ENCODE data around the gene LSMEM2. TPM values are rescaled to one million over a fixed set of nuclear protein-coding genes. Genes with fewer than 3 reads are reported as not detected.

Gene LSMEM2
- polyA plus RNA-seq, 1 donor (not counting 4 experiments of a cell fraction or from before 2014, with no cell fraction given), result not detected

DNA sequence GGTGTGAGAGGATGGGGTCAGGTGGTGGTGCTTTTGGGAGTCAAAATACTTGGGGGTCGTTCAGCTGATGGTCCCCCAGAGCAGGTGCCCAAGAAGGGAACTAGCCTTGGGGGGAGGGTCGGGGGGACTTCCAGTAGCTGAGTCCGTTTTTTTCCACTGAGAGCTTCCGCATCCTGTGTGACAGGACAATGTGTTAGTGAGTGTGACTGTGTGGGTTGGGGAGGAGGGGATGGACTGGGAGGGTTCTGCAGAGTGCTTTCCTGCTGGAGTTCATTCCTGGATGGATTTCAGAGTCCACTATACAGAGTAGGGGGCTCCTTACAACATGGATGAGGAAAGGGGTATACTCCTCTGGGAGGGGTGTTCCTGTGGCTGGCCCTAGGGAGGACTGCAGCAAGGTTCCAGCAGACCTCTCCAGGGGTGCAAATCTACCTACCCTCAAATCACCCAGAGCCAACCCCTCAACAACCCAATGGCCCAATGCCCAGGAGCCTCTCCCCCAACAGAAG, 44.3 kb downstream of the LSMEM2 start:
- Histone ChIP-seq H3K36me3 (ENCODE audit: control insufficient read depth in 2 of 2, extremely low read depth in 1 of 2, insufficient read depth in 2 of 2, low read length in 2 of 2) (peaks cover 21 to 26% of the 10 kb centered on the region in 2 experiments), H3K4me2 (ENCODE audit: control insufficient read depth, extremely low read depth, insufficient read depth, low read depth, low read length) (no peak overlapping the region), H3K4me1 (ENCODE audit: control insufficient read depth, extremely low read depth, insufficient read depth, low read length) (peaks cover 32% of the 10 kb centered on the region), H3K27ac (ENCODE audit: control insufficient read depth, insufficient read depth, low read length) (no peak overlapping the region), H3K9ac (ENCODE audit: control insufficient read depth, extremely low read depth, insufficient read depth, low read length) (no peak overlapping the region), H3K79me2 (ENCODE audit: control insufficient read depth, insufficient read depth, low read length) (peaks cover 48% of the 10 kb centered on the region), H3K9me3 (ENCODE audit: control insufficient read depth, low read depth, low read length) (no peaks in the 10 kb centered on the region), H4K20me1 (ENCODE audit: control insufficient read depth, extremely low read depth, insufficient read depth, low read length) (no peaks in the 10 kb centered on the region), H3K4me3 (ENCODE audit: control insufficient read depth in 2 of 3, extremely low read depth in 1 of 3, insufficient read depth in 2 of 3, low read depth in 1 of 3, low read length in 3 of 3) (no peak overlapping the region), H3K27me3 (ENCODE audit: control insufficient read depth, extremely low read depth, insufficient read depth, low read length) (no peaks in the 10 kb centered on the region), H2AFZ (ENCODE audit: control insufficient read depth, low read length) (no peak overlapping the region), H3K9me1 (ENCODE audit: control insufficient read depth, extremely low read depth, insufficient read depth, low read length) (peaks cover 3% of the 10 kb centered on the region)
- no peak for DNase-seq (ENCODE audit: low read depth, low spot score)
- FAIRE-seq, result no peak
- dilution Hi-C loops (cut with MboI; ENCODE audit: extremely low pct_ligation_motif_present, low sequenced_read_pairs), result no loop called here
- no peak for TF ChIP-seq EZH2 (IDR thresholded peaks at IDR 0.05; ENCODE audit: low read length)
- TF ChIP-seq, protein P1, sequence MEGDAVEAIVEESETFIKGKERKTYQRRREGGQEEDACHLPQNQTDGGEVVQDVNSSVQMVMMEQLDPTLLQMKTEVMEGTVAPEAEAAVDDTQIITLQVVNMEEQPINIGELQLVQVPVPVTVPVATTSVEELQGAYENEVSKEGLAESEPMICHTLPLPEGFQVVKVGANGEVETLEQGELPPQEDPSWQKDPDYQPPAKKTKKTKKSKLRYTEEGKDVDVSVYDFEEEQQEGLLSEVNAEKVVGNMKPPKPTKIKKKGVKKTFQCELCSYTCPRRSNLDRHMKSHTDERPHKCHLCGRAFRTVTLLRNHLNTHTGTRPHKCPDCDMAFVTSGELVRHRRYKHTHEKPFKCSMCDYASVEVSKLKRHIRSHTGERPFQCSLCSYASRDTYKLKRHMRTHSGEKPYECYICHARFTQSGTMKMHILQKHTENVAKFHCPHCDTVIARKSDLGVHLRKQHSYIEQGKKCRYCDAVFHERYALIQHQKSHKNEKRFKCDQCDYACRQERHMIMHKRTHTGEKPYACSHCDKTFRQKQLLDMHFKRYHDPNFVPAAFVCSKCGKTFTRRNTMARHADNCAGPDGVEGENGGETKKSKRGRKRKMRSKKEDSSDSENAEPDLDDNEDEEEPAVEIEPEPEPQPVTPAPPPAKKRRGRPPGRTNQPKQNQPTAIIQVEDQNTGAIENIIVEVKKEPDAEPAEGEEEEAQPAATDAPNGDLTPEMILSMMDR (optimal IDR thresholded peaks at IDR 0.05 in 1 of 3, IDR thresholded peaks at IDR 0.05 in 1 of 3, conservative IDR thresholded peaks at IDR 0.05 in 1 of 3; ENCODE audit: extremely low read depth in 1 of 3, insufficient read depth in 2 of 3, low read length in 3 of 3), result no peak

DNA sequence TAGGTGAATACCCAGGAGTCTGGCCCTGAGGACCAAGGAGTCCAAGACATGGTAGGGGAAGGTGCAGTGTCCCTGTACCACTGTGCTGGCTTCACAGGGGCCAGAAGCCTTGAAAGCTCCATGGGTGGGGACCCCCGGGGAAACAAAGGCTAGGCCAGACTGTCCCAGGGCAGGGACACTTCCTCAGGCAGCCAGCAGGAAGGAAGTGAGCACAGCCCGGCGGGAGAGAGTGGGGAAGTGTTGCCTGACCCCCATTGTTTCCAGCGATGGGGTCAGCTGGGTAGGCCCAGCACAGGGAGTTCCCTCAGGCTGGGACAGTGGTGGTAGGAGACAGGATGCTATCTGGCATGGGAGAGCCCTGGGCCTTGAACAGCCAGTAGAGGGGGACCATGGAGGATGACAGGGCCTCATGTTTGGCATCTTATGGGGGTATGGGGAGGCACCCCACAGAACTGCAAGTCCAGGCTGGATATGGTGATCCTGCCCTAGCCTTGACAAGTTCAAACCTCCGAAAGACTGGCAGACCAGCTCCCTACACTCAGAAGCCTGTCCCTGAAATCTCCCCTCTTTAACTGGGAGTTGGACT, 44.8 kb downstream of the LSMEM2 start:
- H3K4me1 ChIP-seq (ENCODE audit: control insufficient read depth, extremely low read depth, insufficient read depth, low read length), result peaks cover 30% of the 10 kb centered on the region
- TF ChIP-seq, protein P1 (optimal IDR thresholded peaks at IDR 0.05 in 1 of 3, IDR thresholded peaks at IDR 0.05 in 1 of 3, conservative IDR thresholded peaks at IDR 0.05 in 1 of 3; ENCODE audit: extremely low read depth in 1 of 3, insufficient read depth in 2 of 3, low read length in 3 of 3), result no peak
- TF ChIP-seq EZH2 (IDR thresholded peaks at IDR 0.05; ENCODE audit: low read length), result no peak
- no peaks in the 10 kb centered on the region for H3K27me3 ChIP-seq (ENCODE audit: control insufficient read depth, extremely low read depth, insufficient read depth, low read length)
- peaks cover 42% of the 10 kb centered on the region for H3K79me2 ChIP-seq (ENCODE audit: control insufficient read depth, insufficient read depth, low read length)
- no peaks in the 10 kb centered on the region for H3K9me3 ChIP-seq (ENCODE audit: control insufficient read depth, low read depth, low read length)
- no peaks in the 10 kb centered on the region for H4K20me1 ChIP-seq (ENCODE audit: control insufficient read depth, extremely low read depth, insufficient read depth, low read length)
- H3K4me3 ChIP-seq (ENCODE audit: control insufficient read depth in 2 of 3, extremely low read depth in 1 of 3, insufficient read depth in 2 of 3, low read depth in 1 of 3, low read length in 3 of 3), result no peak overlapping the region
- no peak overlapping the region for H3K9ac ChIP-seq (ENCODE audit: control insufficient read depth, extremely low read depth, insufficient read depth, low read length)
- no peak overlapping the region for H3K27ac ChIP-seq (ENCODE audit: control insufficient read depth, insufficient read depth, low read length)
- H3K4me2 ChIP-seq (ENCODE audit: control insufficient read depth, extremely low read depth, insufficient read depth, low read depth, low read length), result no peak overlapping the region
- dilution Hi-C loops (cut with MboI; ENCODE audit: extremely low pct_ligation_motif_present, low sequenced_read_pairs), result no loop called here
- no peak overlapping the region for H2AFZ ChIP-seq (ENCODE audit: control insufficient read depth, low read length)
- DNase-seq (ENCODE audit: low read depth, low spot score), result no peak
- no peak for FAIRE-seq
- H3K9me1 ChIP-seq (ENCODE audit: control insufficient read depth, extremely low read depth, insufficient read depth, low read length), result peaks cover 2% of the 10 kb centered on the region
- H3K36me3 ChIP-seq (ENCODE audit: control insufficient read depth in 2 of 2, extremely low read depth in 1 of 2, insufficient read depth in 2 of 2, low read length in 2 of 2), result peaks cover 17 to 21% of the 10 kb centered on the region in 2 experiments

All from keratinocyte (primary cell).